T-helper 17 cell (primary cell): ENCODE results near the gene SOX8. TPM values are rescaled to one million over a fixed set of nuclear protein-coding genes. Genes with fewer than 3 reads are reported as not detected.

ENCODE experiments used
- ATAC-seq: fragments of 150-1000 bp; cut with Tn5 transposase; 2 replicates; pipeline ENCODE4 v1.10.0; 2021; ENCODE audit warnings: mild to moderate bottlenecking, moderate library complexity
- DNase-seq, 3 donors: peaks; one replicate each; pipeline versions ENCODE4 v3.0.0 to v3.0.0-alpha.2; 2020 to 2021
- H3K9me3 ChIP-seq: one replicate; pipeline ENCODE4 v1.7.0; 2013; ENCODE audit warnings: low read length, mild to moderate bottlenecking; ENCODE audit not compliant: control insufficient read depth, poor library complexity, severe bottlenecking
- H3K27ac Mint-ChIP-seq: one replicate; pipeline ENCODE4 v1.8.0; 2022; ENCODE audit warnings: mild to moderate bottlenecking, moderate library complexity, mixed read lengths
- H3K27me3 Mint-ChIP-seq: one replicate; pipeline ENCODE4 v1.8.0; 2022; ENCODE audit warnings: mixed read lengths
- H3K36me3 Mint-ChIP-seq: one replicate; pipeline ENCODE4 v1.8.0; 2022; ENCODE audit warnings: low read depth, mixed read lengths
- H3K4me1 Mint-ChIP-seq: one replicate; pipeline ENCODE4 v1.8.0; 2022; ENCODE audit warnings: mild to moderate bottlenecking, mixed read lengths
- H3K4me3 Mint-ChIP-seq: one replicate; pipeline ENCODE4 v1.8.0; 2022; ENCODE audit warnings: mild to moderate bottlenecking, moderate library complexity, mixed read lengths
- total RNA-seq, 4 donors: library from RNA in 2 of 4; stranded (reverse) in 2 of 4; gene quantifications; one replicate each; pipeline ENCODE4 v1.2.3 and lab custom pipeline; 2022 to 2026

Gene SOX8
- total RNA-seq, 2 donors from 2014 or later: 1.1 to 3.1 TPM

- peaks cover 6% of the 10 kb centered on the region for H3K4me1 Mint-ChIP-seq
- H3K27ac Mint-ChIP-seq: no peak overlapping the region
- peaks cover 13% of the 10 kb centered on the region for H3K27me3 Mint-ChIP-seq
- no peak overlapping the region for H3K4me3 Mint-ChIP-seq
- ATAC-seq (no peak), DNase-seq (no peak)
- H3K36me3 Mint-ChIP-seq: peaks cover 2% of the 10 kb centered on the region
- no peaks in the 10 kb centered on the region for H3K9me3 ChIP-seq
Measured at GRCh38 chr16:1012135-1012534, 30.6 kb downstream of the SOX8 start.

GRCh38 chr16:1012722-1013592, 31.4 kb downstream of the SOX8 start:
- H3K4me3 Mint-ChIP-seq: no peak overlapping the region
- H3K9me3 ChIP-seq: no peaks in the 10 kb centered on the region
- no peak for DNase-seq
- no peak overlapping the region for H3K27ac Mint-ChIP-seq
- H3K36me3 Mint-ChIP-seq: peaks cover 2% of the 10 kb centered on the region
- H3K27me3 Mint-ChIP-seq: peaks cover 13% of the 10 kb centered on the region
- H3K4me1 Mint-ChIP-seq: peaks cover 6% of the 10 kb centered on the region
- ATAC-seq: no peak

GRCh38 chr16:1013593-1013900, 32.0 kb downstream of the SOX8 start:
- Mint-ChIP-seq H3K4me3 (no peak overlapping the region), H3K27me3 (peaks cover 11% of the 10 kb centered on the region), H3K27ac (no peak overlapping the region), H3K36me3 (peaks cover 2% of the 10 kb centered on the region), H3K4me1 (peaks cover 6% of the 10 kb centered on the region)
- ATAC-seq: no peak
- H3K9me3 ChIP-seq: no peaks in the 10 kb centered on the region
- DNase-seq: no peak

- DNase-seq: no peak
- ATAC-seq: no peak
- H3K4me1 Mint-ChIP-seq: peaks cover 4% of the 10 kb centered on the region
Measured at GRCh38 chr16:1014221-1014620, 32.7 kb downstream of the SOX8 start.

GRCh38 chr16:1014771-1015495, 33.4 kb downstream of the SOX8 start:
- Mint-ChIP-seq H3K4me1 (peaks cover 4% of the 10 kb centered on the region), H3K36me3 (no peaks in the 10 kb centered on the region), H3K27me3 (peaks cover 12% of the 10 kb centered on the region), H3K27ac (no peak overlapping the region), H3K4me3 (no peak overlapping the region)
- H3K9me3 ChIP-seq: no peaks in the 10 kb centered on the region
- ATAC-seq (no peak), DNase-seq (no peak)

More at GRCh38 chr16:1014221-1014620, 32.7 kb downstream of the SOX8 start:
- no peak overlapping the region for H3K27ac Mint-ChIP-seq
- peaks cover 2% of the 10 kb centered on the region for H3K36me3 Mint-ChIP-seq
- H3K9me3 ChIP-seq: no peaks in the 10 kb centered on the region
- H3K4me3 Mint-ChIP-seq: no peak overlapping the region
- peaks cover 12% of the 10 kb centered on the region for H3K27me3 Mint-ChIP-seq

- DNase-seq: no peak
- H3K27ac Mint-ChIP-seq: no peak overlapping the region
- no peaks in the 10 kb centered on the region for H3K4me1 Mint-ChIP-seq
- no peaks in the 10 kb centered on the region for H3K36me3 Mint-ChIP-seq
- H3K9me3 ChIP-seq: no peaks in the 10 kb centered on the region
- no peak overlapping the region for H3K4me3 Mint-ChIP-seq
- ATAC-seq: no peak
- peaks cover 7% of the 10 kb centered on the region for H3K27me3 Mint-ChIP-seq
Measured at GRCh38 chr16:1018447-1019198, 37.1 kb downstream of the SOX8 start.

- ATAC-seq (no peak), DNase-seq (no peak)
- H3K4me1 Mint-ChIP-seq: no peaks in the 10 kb centered on the region
- peaks cover 7% of the 10 kb centered on the region for H3K27me3 Mint-ChIP-seq
- H3K27ac Mint-ChIP-seq: no peak overlapping the region
- no peak overlapping the region for H3K4me3 Mint-ChIP-seq
- no peaks in the 10 kb centered on the region for H3K9me3 ChIP-seq
- no peaks in the 10 kb centered on the region for H3K36me3 Mint-ChIP-seq
Measured at GRCh38 chr16:1019231-1020090, 37.9 kb downstream of the SOX8 start.

GRCh38 chr16:1020091-1020399, 38.5 kb downstream of the SOX8 start:
- H3K9me3 ChIP-seq: no peaks in the 10 kb centered on the region
- no peak for DNase-seq
- Mint-ChIP-seq H3K4me1 (no peaks in the 10 kb centered on the region), H3K27me3 (peaks cover 7% of the 10 kb centered on the region), H3K36me3 (no peaks in the 10 kb centered on the region), H3K27ac (no peak overlapping the region), H3K4me3 (no peak overlapping the region)
- no peak for ATAC-seq

- Mint-ChIP-seq H3K4me1 (no peaks in the 10 kb centered on the region), H3K27me3 (peaks cover 7% of the 10 kb centered on the region), H3K36me3 (no peaks in the 10 kb centered on the region), H3K4me3 (no peak overlapping the region), H3K27ac (no peak overlapping the region)
- ATAC-seq (no peak), DNase-seq (no peak)
- H3K9me3 ChIP-seq: no peaks in the 10 kb centered on the region
Measured at GRCh38 chr16:1020591-1020990, 39.0 kb downstream of the SOX8 start.

- Mint-ChIP-seq H3K4me3 (no peak overlapping the region), H3K36me3 (no peaks in the 10 kb centered on the region), H3K27me3 (peaks cover 7% of the 10 kb centered on the region)
Measured at GRCh38 chr16:1021553-1022160, 40.1 kb downstream of the SOX8 start.

GRCh38 chr16:1022466-1022865, 40.9 kb downstream of the SOX8 start:
- ATAC-seq (no peak), DNase-seq (no peak)
- no peaks in the 10 kb centered on the region for H3K9me3 ChIP-seq
- Mint-ChIP-seq H3K36me3 (no peaks in the 10 kb centered on the region), H3K27me3 (peaks cover 7% of the 10 kb centered on the region), H3K27ac (no peak overlapping the region), H3K4me1 (peaks cover 2% of the 10 kb centered on the region), H3K4me3 (no peak overlapping the region)

More at GRCh38 chr16:1021553-1022160, 40.1 kb downstream of the SOX8 start:
- peaks cover 2% of the 10 kb centered on the region for H3K4me1 Mint-ChIP-seq
- DNase-seq: no peak
- no peak overlapping the region for H3K27ac Mint-ChIP-seq
- no peak for ATAC-seq
- H3K9me3 ChIP-seq: no peaks in the 10 kb centered on the region

GRCh38 chr16:1024138-1024537, 42.6 kb downstream of the SOX8 start:
- peaks cover 2% of the 10 kb centered on the region for H3K4me1 Mint-ChIP-seq
- no peaks in the 10 kb centered on the region for H3K36me3 Mint-ChIP-seq
- no peak for DNase-seq
- H3K27me3 Mint-ChIP-seq: peaks cover 6% of the 10 kb centered on the region
- H3K27ac Mint-ChIP-seq: no peak overlapping the region
- ATAC-seq: no peak
- H3K4me3 Mint-ChIP-seq: no peak overlapping the region
- H3K9me3 ChIP-seq: no peaks in the 10 kb centered on the region
